ENCODE results near the gene BRD3OS. TPM values are rescaled to one million over a fixed set of nuclear protein-coding genes. Genes with fewer than 3 reads are reported as not detected.

Gene BRD3OS
- total and polyA plus RNA-seq, 2 of the 13 experiments (the other 11 are each of a cell fraction or from before 2014, with no cell fraction given): 4.9 to 5.7 TPM

GRCh38 chr9:133990366-133991213, 34.7 kb upstream of the BRD3OS start (continued):
- TF ChIP-seq ZNF558 (CRISPR knock-in tag; IDR thresholded peaks at IDR 0.05; ENCODE audit: borderline replicate concordance): 0 out of 2 replicates have a peak, but pooled peaks have one; percentile 2
- TF ChIP-seq ZNF75D (CRISPR knock-in tag; IDR thresholded peaks at IDR 0.05; ENCODE audit: borderline replicate concordance): no peak
- TF ChIP-seq, protein P1, sequence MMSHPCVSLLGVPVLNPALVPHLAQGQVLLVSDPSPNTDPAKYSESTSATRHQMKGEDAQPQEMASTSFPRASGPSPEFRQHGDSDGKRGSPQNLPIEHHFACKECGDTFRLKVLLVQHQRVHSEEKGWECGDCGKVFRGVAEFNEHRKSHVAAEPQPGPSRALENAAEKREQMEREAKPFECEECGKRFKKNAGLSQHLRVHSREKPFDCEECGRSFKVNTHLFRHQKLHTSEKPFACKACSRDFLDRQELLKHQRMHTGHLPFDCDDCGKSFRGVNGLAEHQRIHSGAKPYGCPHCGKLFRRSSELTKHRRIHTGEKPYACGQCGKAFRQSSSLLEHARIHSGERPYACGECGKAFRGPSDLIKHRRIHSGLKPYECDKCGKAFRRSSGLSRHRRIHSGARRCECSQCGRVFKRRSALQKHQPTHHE (CRISPR knock-in tag; IDR thresholded peaks at IDR 0.05; ENCODE audit: borderline replicate concordance): 0 out of 2 replicates have a peak, but pooled peaks have one; percentile 25
- no peak for TF ChIP-seq MTERF4 (CRISPR knock-in tag; IDR thresholded peaks at IDR 0.05)
- no peak for TF ChIP-seq ZNF513 (CRISPR knock-in tag; conservative IDR thresholded peaks at IDR 0.05)
- peak; percentile 31; the same call in 1 of the 2 replicates for TF ChIP-seq ZSCAN25 (CRISPR knock-in tag; IDR thresholded peaks at IDR 0.05)
- TF ChIP-seq ZNF672 (CRISPR knock-in tag; IDR thresholded peaks at IDR 0.05): no peak
- TF ChIP-seq ATF7-NPFF (CRISPR knock-in tag; IDR thresholded peaks at IDR 0.05; ENCODE audit: low read depth): no peak
- TF ChIP-seq, protein P2, sequence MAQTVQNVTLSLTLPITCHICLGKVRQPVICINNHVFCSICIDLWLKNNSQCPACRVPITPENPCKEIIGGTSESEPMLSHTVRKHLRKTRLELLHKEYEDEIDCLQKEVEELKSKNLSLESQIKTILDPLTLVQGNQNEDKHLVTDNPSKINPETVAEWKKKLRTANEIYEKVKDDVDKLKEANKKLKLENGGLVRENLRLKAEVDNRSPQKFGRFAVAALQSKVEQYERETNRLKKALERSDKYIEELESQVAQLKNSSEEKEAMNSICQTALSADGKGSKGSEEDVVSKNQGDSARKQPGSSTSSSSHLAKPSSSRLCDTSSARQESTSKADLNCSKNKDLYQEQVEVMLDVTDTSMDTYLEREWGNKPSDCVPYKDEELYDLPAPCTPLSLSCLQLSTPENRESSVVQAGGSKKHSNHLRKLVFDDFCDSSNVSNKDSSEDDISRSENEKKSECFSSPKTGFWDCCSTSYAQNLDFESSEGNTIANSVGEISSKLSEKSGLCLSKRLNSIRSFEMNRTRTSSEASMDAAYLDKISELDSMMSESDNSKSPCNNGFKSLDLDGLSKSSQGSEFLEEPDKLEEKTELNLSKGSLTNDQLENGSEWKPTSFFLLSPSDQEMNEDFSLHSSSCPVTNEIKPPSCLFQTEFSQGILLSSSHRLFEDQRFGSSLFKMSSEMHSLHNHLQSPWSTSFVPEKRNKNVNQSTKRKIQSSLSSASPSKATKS (CRISPR knock-in tag; IDR thresholded peaks at IDR 0.05): no peak
- peak; percentile 34; the same call in 1 of the 2 replicates for TF ChIP-seq ZBTB7A (CRISPR knock-in tag; IDR thresholded peaks at IDR 0.05)
- no peak for TF ChIP-seq EED (CRISPR knock-in tag; IDR thresholded peaks at IDR 0.05)
- TF ChIP-seq, protein P3, sequence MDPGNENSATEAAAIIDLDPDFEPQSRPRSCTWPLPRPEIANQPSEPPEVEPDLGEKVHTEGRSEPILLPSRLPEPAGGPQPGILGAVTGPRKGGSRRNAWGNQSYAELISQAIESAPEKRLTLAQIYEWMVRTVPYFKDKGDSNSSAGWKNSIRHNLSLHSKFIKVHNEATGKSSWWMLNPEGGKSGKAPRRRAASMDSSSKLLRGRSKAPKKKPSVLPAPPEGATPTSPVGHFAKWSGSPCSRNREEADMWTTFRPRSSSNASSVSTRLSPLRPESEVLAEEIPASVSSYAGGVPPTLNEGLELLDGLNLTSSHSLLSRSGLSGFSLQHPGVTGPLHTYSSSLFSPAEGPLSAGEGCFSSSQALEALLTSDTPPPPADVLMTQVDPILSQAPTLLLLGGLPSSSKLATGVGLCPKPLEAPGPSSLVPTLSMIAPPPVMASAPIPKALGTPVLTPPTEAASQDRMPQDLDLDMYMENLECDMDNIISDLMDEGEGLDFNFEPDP (CRISPR knock-in tag; conservative IDR thresholded peaks at IDR 0.05): no peak
- TF ChIP-seq ZNF543 (CRISPR knock-in tag; IDR thresholded peaks at IDR 0.05): no peak; the same call in 1 of the 2 replicates
- 0 out of 2 replicates have a peak, but pooled peaks have one; percentile 24 for TF ChIP-seq ZFP90 (CRISPR knock-in tag; IDR thresholded peaks at IDR 0.05; ENCODE audit: borderline replicate concordance)
- TF ChIP-seq ZMYM4 (CRISPR knock-in tag; IDR thresholded peaks at IDR 0.05): 0 out of 2 replicates have a peak, but pooled peaks have one; percentile 15
- TF ChIP-seq, protein P4, sequence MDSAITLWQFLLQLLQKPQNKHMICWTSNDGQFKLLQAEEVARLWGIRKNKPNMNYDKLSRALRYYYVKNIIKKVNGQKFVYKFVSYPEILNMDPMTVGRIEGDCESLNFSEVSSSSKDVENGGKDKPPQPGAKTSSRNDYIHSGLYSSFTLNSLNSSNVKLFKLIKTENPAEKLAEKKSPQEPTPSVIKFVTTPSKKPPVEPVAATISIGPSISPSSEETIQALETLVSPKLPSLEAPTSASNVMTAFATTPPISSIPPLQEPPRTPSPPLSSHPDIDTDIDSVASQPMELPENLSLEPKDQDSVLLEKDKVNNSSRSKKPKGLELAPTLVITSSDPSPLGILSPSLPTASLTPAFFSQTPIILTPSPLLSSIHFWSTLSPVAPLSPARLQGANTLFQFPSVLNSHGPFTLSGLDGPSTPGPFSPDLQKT (CRISPR knock-in tag; IDR thresholded peaks at IDR 0.05; ENCODE audit: borderline replicate concordance): no peak
- no peak; the same call in 1 of the 2 replicates for TF ChIP-seq ZNF782 (CRISPR knock-in tag; IDR thresholded peaks at IDR 0.05; ENCODE audit: borderline replicate concordance)
- TF ChIP-seq ZNF230 (CRISPR knock-in tag; IDR thresholded peaks at IDR 0.05): no peak
- TF ChIP-seq RFXANK (CRISPR knock-in tag; IDR thresholded peaks at IDR 0.05): no peak
